Measurements from ENCODE around the gene NFIA. TPM values are rescaled to one million over a fixed set of nuclear protein-coding genes. Genes with fewer than 3 reads are reported as not detected.

The NFIA gene
- 4.9 and 8.5 TPM in 2 replicates for total RNA-seq

DNA sequence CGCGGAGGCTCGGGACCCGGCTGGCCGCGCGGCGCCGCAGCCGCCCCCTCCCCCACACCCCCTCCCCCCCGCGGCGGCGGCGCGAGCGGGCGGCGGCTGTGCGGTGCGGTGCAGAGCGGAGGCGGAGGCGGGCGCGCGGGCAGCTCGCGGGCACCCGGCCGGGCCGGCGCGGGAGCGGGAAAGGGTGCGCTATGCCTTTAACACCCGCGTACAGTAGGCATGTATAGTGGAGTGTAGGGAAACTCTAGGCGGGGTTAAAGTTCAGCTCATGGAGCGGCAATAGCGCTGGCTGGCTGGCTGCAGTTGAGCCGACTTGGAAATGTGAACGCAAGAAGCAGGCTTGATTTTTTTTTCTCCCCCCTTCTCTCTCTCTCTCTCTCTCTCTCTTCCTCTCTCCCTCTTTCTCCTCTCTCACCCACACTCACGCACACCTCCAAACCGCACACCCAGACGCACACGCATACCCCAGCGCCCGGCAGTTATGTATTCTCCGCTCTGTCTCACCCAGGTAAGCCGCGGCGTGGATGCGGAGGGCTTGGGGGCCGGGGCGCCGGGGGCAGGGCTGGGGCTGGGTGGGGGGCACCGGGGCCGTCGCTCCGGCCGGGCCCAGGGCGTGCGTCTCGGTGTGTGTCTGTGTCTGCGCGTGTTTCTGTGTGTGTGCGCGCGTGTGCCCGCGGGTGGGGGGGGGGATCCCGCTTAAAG is at the start of gene NFIA:
Gene NFIA (plus strand): TSS at position 251 of the 702 bp plus-strand sequence.

